ENCODE measurements around the gene SLC12A9. TPM values are rescaled to one million over a fixed set of nuclear protein-coding genes. Genes with fewer than 3 reads are reported as not detected.
"Not testable (repeated sequence)": the region's sequence is repeated elsewhere in the genome, so short reads cannot be mapped to it uniquely, and the experiment has no call there.

SLC12A9 gene
- total RNA-seq, 2 donors from 2014 or later: 20.0 to 25.2 TPM

DNA sequence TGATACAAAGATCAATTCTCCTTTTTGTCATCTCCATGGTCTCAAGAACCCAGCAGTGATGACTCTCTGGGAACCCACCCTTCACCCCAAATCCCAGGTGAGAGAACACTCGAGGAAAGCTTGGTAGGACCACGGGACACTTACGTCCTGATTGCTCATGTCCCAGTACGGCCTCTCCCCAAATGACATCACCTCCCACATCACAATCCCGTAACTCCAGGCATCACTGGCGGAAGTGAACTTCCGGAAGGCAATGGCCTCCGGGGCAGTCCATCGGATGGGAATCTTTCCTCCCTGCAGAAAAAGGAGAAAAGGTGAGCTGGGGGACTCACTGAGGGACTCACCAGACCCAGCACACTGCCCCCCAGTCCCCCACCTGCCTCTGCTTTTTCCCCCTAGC, 46.2 kb upstream of the SLC12A9 start:
- Histone ChIP-seq H3K4me1 (ENCODE audit: control insufficient read depth in 1 of 2, low read depth in 2 of 2) (peaks cover 0 to 10% of the 10 kb centered on the region in 2 donors), H3K36me3 (no peaks in the 10 kb centered on the region), H3K27me3 (replicated peaks; ENCODE audit: insufficient read depth) (no peaks in the 10 kb centered on the region), H3K27ac (no peak overlapping the region), H3K9me3 (no peaks in the 10 kb centered on the region), H3K4me3 (no peak overlapping the region)
- TF ChIP-seq, protein P1, sequence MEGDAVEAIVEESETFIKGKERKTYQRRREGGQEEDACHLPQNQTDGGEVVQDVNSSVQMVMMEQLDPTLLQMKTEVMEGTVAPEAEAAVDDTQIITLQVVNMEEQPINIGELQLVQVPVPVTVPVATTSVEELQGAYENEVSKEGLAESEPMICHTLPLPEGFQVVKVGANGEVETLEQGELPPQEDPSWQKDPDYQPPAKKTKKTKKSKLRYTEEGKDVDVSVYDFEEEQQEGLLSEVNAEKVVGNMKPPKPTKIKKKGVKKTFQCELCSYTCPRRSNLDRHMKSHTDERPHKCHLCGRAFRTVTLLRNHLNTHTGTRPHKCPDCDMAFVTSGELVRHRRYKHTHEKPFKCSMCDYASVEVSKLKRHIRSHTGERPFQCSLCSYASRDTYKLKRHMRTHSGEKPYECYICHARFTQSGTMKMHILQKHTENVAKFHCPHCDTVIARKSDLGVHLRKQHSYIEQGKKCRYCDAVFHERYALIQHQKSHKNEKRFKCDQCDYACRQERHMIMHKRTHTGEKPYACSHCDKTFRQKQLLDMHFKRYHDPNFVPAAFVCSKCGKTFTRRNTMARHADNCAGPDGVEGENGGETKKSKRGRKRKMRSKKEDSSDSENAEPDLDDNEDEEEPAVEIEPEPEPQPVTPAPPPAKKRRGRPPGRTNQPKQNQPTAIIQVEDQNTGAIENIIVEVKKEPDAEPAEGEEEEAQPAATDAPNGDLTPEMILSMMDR (IDR thresholded peaks at IDR 0.05): no peak
- DNase-seq (ENCODE audit: low spot score) (no peak), ATAC-seq (ENCODE audit: insufficient number of reproducible peaks, low FRiP score, low read depth) (no peak)

DNA sequence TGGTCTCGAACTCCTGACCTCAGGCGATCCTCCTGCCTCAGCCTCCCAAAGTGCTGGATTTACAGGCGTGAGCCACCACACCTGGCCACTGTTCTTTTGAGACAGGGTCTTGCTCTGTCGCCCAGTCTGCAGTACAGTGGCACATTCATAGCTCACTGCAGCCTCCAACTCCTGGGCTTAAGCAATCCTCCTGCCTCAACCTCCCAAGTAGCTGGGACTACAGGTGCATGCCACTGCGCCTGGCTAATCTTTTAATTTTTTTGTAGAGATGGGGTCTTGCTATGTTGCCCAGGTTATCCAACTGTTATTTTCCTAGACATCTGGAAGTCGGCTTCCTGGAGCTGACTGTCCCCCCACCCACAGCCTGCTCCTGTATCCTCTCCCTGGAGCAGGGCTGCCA, 45.6 kb upstream of the SLC12A9 start:
- not testable (repeated sequence) for H3K27me3 ChIP-seq (replicated peaks; ENCODE audit: insufficient read depth); ATAC-seq (ENCODE audit: insufficient number of reproducible peaks, low FRiP score, low read depth); DNase-seq (ENCODE audit: low spot score); H3K4me3 ChIP-seq; H3K36me3 ChIP-seq; H3K27ac ChIP-seq; H3K4me1 ChIP-seq (ENCODE audit: control insufficient read depth in 1 of 2, low read depth in 2 of 2); H3K9me3 ChIP-seq

DNA sequence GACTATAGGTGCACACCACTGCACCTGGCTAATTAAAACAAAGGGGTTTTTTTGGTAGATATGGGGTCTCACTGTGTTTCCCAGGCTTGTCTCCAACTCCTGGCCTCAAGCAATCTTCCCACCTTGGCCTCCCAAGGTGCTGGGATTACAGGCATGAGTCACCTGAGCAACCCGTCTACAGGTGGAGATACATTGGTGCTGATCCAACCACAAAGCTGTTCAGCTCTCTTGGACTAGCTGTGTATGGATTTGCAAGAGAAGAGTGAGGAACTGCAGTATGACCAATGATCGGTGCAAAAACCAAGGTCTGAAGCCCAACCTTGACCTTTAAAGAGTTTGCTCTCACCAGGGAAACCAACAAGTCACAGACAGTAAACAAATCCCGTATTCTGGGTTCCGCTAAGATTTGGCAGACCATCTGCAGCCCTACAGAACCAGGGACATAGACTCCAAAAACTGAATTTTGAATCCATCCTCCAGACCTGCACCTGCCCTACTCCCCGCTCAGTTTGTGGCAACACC, 44.1 kb upstream of the SLC12A9 start:
- TF ChIP-seq, protein P1 (IDR thresholded peaks at IDR 0.05): no peak
- Histone ChIP-seq H3K27me3 (replicated peaks; ENCODE audit: insufficient read depth) (no peaks in the 10 kb centered on the region), H3K9me3 (no peaks in the 10 kb centered on the region), H3K36me3 (no peaks in the 10 kb centered on the region), H3K4me3 (no peak overlapping the region), H3K4me1 (ENCODE audit: control insufficient read depth in 1 of 2, low read depth in 2 of 2) (peaks cover 0 to 6% of the 10 kb centered on the region in 2 donors), H3K27ac (no peak overlapping the region)
- DNase-seq (ENCODE audit: low spot score): no peak
- ATAC-seq (ENCODE audit: insufficient number of reproducible peaks, low FRiP score, low read depth): no peak

DNA sequence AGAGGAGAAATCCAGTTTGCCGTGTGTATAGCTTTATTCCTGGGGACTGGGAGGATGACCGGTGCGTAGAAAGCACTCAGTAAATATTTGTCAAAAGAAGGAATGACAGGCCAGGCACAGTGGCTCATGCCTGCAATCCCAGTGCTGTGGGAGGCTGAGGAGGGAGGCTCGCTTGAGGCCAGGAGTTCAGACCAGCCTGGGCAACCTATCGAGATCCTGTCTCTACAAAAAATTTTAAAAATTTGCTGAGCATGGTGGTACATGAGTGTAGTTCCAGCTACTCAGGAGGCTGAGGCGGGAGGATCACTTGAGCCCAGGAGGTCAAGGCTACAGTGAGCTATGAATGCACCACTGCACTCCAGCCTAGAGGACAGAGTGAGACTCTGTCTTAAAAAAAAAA, 41.0 kb upstream of the SLC12A9 start:
- no peak overlapping the region for H3K27ac ChIP-seq
- DNase-seq (ENCODE audit: low spot score) (no peak), ATAC-seq (ENCODE audit: insufficient number of reproducible peaks, low FRiP score, low read depth) (no peak)
- no peaks in the 10 kb centered on the region for H3K9me3 ChIP-seq
- H3K27me3 ChIP-seq (replicated peaks; ENCODE audit: insufficient read depth): no peaks in the 10 kb centered on the region
- H3K36me3 ChIP-seq: no peaks in the 10 kb centered on the region
- no peak overlapping the region for H3K4me3 ChIP-seq
- TF ChIP-seq, protein P1 (IDR thresholded peaks at IDR 0.05): no peak
- no peaks in the 10 kb centered on the region for H3K4me1 ChIP-seq (ENCODE audit: control insufficient read depth in 1 of 2, low read depth in 2 of 2)

DNA sequence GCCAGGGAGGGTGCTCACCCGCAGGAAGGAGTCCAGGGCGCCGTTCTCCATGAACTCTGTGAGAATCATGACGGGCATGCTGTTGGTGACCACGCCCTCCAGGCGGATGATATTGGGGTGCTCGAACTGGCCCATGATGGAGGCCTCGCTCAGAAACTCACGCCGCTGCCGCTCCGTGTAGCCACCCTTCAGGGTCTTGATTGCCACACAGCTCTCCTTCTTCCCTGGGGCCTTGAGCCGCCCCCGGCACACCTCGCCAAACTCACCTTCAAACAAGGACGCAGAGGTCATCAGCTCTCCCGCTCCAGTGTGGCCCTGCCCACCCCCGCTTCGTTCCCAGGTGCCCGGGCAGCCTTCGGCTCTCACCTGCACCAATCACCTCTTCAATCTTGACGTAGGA, 39.8 kb upstream of the SLC12A9 start:
- no peak overlapping the region for H3K27ac ChIP-seq
- no peaks in the 10 kb centered on the region for H3K27me3 ChIP-seq (replicated peaks; ENCODE audit: insufficient read depth)
- no peaks in the 10 kb centered on the region for H3K36me3 ChIP-seq
- no peaks in the 10 kb centered on the region for H3K9me3 ChIP-seq
- no peaks in the 10 kb centered on the region for H3K4me1 ChIP-seq (ENCODE audit: control insufficient read depth in 1 of 2, low read depth in 2 of 2)
- no peak for DNase-seq (ENCODE audit: low spot score)
- no peak overlapping the region for H3K4me3 ChIP-seq
- ATAC-seq (ENCODE audit: insufficient number of reproducible peaks, low FRiP score, low read depth): no peak
- TF ChIP-seq, protein P1 (IDR thresholded peaks at IDR 0.05): no peak

DNA sequence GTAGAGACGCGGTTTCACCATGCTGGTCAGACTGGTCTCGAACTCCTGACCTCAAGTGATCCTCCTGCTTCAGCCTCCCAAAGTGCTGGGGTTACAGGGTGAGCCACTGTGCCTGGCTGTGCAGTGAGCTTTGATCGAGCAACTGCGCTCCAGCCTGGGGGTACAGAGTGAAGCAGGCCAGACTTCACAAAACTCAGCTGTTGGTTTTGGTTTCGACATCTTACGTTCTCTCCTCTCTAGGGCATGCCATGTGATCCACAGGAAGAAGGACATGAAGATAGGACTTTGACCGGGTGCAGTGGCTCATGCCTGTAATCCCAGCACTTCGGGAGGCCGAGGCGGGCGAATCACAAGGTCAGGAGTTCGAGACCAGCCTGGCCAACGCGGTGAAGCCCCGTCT, 36.0 kb upstream of the SLC12A9 start:
- H3K27ac ChIP-seq; H3K4me1 ChIP-seq (ENCODE audit: control insufficient read depth in 1 of 2, low read depth in 2 of 2); ATAC-seq (ENCODE audit: insufficient number of reproducible peaks, low FRiP score, low read depth); H3K9me3 ChIP-seq; H3K27me3 ChIP-seq (replicated peaks; ENCODE audit: insufficient read depth); DNase-seq (ENCODE audit: low spot score); H3K36me3 ChIP-seq; H3K4me3 ChIP-seq: not testable (repeated sequence)

Data from thoracic aorta (tissue), 2 donors.